ENCODE measurements around the gene KIAA0825.

- TF ChIP-seq JUNB (IDR thresholded peaks at IDR 0.05; ENCODE audit: unreplicated experiment): no peak
- no peak for TF ChIP-seq POLR2AphosphoS5 (IDR thresholded peaks at IDR 0.05; ENCODE audit: low read depth)
- TF ChIP-seq, protein P1, sequence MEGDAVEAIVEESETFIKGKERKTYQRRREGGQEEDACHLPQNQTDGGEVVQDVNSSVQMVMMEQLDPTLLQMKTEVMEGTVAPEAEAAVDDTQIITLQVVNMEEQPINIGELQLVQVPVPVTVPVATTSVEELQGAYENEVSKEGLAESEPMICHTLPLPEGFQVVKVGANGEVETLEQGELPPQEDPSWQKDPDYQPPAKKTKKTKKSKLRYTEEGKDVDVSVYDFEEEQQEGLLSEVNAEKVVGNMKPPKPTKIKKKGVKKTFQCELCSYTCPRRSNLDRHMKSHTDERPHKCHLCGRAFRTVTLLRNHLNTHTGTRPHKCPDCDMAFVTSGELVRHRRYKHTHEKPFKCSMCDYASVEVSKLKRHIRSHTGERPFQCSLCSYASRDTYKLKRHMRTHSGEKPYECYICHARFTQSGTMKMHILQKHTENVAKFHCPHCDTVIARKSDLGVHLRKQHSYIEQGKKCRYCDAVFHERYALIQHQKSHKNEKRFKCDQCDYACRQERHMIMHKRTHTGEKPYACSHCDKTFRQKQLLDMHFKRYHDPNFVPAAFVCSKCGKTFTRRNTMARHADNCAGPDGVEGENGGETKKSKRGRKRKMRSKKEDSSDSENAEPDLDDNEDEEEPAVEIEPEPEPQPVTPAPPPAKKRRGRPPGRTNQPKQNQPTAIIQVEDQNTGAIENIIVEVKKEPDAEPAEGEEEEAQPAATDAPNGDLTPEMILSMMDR (conservative IDR thresholded peaks at IDR 0.05; ENCODE audit: low read depth in 2 of 2): no peak
- TF ChIP-seq EZH2 (IDR thresholded peaks at IDR 0.05; ENCODE audit: low read depth, unreplicated experiment): no peak
- no peak for TF ChIP-seq REST (IDR thresholded peaks at IDR 0.05; ENCODE audit: unreplicated experiment)
- TF ChIP-seq EZH2phosphoT487 (IDR thresholded peaks at IDR 0.05; ENCODE audit: unreplicated experiment): no peak
- no peak for TF ChIP-seq STAT1 (IDR thresholded peaks at IDR 0.05; ENCODE audit: unreplicated experiment)
- no peak for TF ChIP-seq CREB1 (CRISPR knock-in tag; IDR thresholded peaks at IDR 0.05; ENCODE audit: low read depth)
- TF ChIP-seq ZNF114 (CRISPR knock-in tag; IDR thresholded peaks at IDR 0.05): no peak
- TF ChIP-seq, protein P2, sequence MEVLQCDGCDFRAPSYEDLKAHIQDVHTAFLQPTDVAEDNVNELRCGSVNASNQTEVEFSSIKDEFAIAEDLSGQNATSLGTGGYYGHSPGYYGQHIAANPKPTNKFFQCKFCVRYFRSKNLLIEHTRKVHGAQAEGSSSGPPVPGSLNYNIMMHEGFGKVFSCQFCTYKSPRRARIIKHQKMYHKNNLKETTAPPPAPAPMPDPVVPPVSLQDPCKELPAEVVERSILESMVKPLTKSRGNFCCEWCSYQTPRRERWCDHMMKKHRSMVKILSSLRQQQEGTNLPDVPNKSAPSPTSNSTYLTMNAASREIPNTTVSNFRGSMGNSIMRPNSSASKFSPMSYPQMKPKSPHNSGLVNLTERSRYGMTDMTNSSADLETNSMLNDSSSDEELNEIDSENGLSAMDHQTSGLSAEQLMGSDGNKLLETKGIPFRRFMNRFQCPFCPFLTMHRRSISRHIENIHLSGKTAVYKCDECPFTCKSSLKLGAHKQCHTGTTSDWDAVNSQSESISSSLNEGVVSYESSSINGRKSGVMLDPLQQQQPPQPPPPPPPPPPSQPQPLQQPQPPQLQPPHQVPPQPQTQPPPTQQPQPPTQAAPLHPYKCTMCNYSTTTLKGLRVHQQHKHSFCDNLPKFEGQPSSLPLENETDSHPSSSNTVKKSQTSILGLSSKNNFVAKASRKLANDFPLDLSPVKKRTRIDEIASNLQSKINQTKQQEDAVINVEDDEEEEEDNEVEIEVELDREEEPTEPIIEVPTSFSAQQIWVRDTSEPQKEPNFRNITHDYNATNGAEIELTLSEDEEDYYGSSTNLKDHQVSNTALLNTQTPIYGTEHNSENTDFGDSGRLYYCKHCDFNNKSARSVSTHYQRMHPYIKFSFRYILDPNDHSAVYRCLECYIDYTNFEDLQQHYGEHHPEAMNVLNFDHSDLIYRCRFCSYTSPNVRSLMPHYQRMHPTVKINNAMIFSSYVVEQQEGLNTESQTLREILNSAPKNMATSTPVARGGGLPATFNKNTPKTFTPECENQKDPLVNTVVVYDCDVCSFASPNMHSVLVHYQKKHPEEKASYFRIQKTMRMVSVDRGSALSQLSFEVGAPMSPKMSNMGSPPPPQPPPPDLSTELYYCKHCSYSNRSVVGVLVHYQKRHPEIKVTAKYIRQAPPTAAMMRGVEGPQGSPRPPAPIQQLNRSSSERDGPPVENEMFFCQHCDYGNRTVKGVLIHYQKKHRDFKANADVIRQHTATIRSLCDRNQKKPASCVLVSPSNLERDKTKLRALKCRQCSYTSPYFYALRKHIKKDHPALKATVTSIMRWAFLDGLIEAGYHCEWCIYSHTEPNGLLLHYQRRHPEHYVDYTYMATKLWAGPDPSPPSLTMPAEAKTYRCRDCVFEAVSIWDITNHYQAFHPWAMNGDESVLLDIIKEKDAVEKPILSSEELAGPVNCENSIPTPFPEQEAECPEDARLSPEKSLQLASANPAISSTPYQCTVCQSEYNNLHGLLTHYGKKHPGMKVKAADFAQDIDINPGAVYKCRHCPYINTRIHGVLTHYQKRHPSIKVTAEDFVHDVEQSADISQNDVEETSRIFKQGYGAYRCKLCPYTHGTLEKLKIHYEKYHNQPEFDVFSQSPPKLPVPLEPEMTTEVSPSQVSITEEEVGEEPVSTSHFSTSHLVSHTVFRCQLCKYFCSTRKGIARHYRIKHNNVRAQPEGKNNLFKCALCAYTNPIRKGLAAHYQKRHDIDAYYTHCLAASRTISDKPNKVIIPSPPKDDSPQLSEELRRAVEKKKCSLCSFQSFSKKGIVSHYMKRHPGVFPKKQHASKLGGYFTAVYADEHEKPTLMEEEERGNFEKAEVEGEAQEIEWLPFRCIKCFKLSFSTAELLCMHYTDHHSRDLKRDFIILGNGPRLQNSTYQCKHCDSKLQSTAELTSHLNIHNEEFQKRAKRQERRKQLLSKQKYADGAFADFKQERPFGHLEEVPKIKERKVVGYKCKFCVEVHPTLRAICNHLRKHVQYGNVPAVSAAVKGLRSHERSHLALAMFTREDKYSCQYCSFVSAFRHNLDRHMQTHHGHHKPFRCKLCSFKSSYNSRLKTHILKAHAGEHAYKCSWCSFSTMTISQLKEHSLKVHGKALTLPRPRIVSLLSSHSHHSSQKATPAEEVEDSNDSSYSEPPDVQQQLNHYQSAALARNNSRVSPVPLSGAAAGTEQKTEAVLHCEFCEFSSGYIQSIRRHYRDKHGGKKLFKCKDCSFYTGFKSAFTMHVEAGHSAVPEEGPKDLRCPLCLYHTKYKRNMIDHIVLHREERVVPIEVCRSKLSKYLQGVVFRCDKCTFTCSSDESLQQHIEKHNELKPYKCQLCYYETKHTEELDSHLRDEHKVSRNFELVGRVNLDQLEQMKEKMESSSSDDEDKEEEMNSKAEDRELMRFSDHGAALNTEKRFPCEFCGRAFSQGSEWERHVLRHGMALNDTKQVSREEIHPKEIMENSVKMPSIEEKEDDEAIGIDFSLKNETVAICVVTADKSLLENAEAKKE (CRISPR knock-in tag; IDR thresholded peaks at IDR 0.05): no peak
- TF ChIP-seq ZNF331 (CRISPR knock-in tag; IDR thresholded peaks at IDR 0.05; ENCODE audit: low read depth): no peak
- no peak for TF ChIP-seq NANOG (IDR thresholded peaks at IDR 0.05; ENCODE audit: borderline replicate concordance)
Observed at GRCh38 chr5:94309141-94309540, 309.3 kb downstream of the KIAA0825 start.

Measured in GM23338 (cell line).